PC-3 (cell line): ENCODE measurements around the gene S100A16.

ENCODE experiments used
- EZH2 ChIP-seq: fragments of 300-600 bp; sonication (generic); IDR thresholded peaks from one replicate; pipeline ENCODE4 v1.6.1; 2017; ENCODE audit warnings: antibody characterized with exemption, mild to moderate bottlenecking, low read length; ENCODE audit not compliant: unreplicated experiment
- TF ChIP-seq, protein P1 (sequence below): fragments of 300-600 bp; sonication (generic); conservative IDR thresholded peaks from 2 replicates; pipeline ENCODE4 v1.5.1; 2017; ENCODE audit warnings: antibody characterized with exemption, low read depth, mild to moderate bottlenecking, low read length

DNA sequence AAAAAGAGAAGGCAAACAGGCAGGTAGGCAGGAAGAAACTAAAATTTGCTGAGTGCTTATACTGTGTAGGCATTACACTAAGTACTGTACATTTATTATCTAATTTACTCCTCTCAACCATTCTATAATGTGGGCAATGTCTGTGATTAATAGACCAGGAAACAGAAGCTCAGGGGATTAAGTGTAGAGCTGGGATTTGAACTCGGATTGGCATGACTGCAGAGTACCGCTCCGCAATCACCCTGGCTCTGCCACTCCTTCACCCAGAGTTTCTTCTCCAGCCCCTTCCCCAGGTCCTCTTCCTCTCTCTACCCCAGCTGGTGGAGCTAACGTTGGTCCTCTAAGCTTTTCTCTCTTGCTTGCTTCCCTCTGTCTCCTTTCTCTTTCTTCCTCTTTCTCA, 35.8 kb downstream of the S100A16 start:
- TF ChIP-seq, protein P1, sequence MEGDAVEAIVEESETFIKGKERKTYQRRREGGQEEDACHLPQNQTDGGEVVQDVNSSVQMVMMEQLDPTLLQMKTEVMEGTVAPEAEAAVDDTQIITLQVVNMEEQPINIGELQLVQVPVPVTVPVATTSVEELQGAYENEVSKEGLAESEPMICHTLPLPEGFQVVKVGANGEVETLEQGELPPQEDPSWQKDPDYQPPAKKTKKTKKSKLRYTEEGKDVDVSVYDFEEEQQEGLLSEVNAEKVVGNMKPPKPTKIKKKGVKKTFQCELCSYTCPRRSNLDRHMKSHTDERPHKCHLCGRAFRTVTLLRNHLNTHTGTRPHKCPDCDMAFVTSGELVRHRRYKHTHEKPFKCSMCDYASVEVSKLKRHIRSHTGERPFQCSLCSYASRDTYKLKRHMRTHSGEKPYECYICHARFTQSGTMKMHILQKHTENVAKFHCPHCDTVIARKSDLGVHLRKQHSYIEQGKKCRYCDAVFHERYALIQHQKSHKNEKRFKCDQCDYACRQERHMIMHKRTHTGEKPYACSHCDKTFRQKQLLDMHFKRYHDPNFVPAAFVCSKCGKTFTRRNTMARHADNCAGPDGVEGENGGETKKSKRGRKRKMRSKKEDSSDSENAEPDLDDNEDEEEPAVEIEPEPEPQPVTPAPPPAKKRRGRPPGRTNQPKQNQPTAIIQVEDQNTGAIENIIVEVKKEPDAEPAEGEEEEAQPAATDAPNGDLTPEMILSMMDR = no peak
- TF ChIP-seq EZH2 = no peak
